GM12878 (cell line): ENCODE results near the gene SLC25A13.

Experiments
- ATF2 ChIP-seq: IDR thresholded peaks from 2 replicates; pipeline ENCODE4 v1.6.1; 2012; ENCODE audit warnings: low read length, inconsistent platforms
- BCL3 ChIP-seq: IDR thresholded peaks from 2 replicates; pipeline ENCODE4 v1.6.1; 2011; ENCODE audit warnings: borderline replicate concordance, low read depth, mild to moderate bottlenecking, moderate library complexity, low read length; ENCODE audit not compliant: insufficient read depth, poor library complexity, severe bottlenecking
- CHD1 ChIP-seq: IDR thresholded peaks from 2 replicates; pipeline ENCODE4 v1.6.1; 2012; ENCODE audit warnings: low read depth, low read length, improper control_type of control experiment
- CTCF ChIP-seq, 3 experiments: IDR thresholded peaks in 2 of 3; conservative IDR thresholded peaks in 1 of 3; 2 replicates each; pipeline ENCODE4 v1.5.1; 2011; ENCODE audit warnings: low read depth in 3 of 3, low read length in 3 of 3, mild to moderate bottlenecking in 3 of 3, control low read depth in 2 of 3, moderate library complexity in 2 of 3, inconsistent platforms in 1 of 3, mixed read lengths in 1 of 3; ENCODE audit not compliant: control insufficient read depth in 2 of 3, insufficient read depth in 1 of 3; ENCODE audit errors: extremely low read depth in 1 of 3
- EP300 ChIP-seq, 2 experiments: fragments of 150-350 bp in 1 of 2; IDR thresholded peaks; 2 replicates each; pipeline ENCODE4 v1.6.1; 2011 to 2012; ENCODE audit warnings: low read depth in 2 of 2, low read length in 2 of 2, borderline replicate concordance in 1 of 2, improper control_type of control experiment in 1 of 2, inconsistent platforms in 1 of 2; ENCODE audit not compliant: control insufficient read depth in 1 of 2
- MAX ChIP-seq: IDR thresholded peaks from 2 replicates; pipeline ENCODE4 v1.6.1; 2012; ENCODE audit warnings: low read depth, low read length, improper control_type of control experiment
- RAD21 ChIP-seq: IDR thresholded peaks from 2 replicates; pipeline ENCODE4 v1.6.1; 2011; ENCODE audit warnings: mild to moderate bottlenecking, low read depth, low read length, moderate library complexity; ENCODE audit not compliant: insufficient read depth
- SPI1 ChIP-seq: IDR thresholded peaks from 2 replicates; pipeline ENCODE4 v1.6.1; 2011; ENCODE audit warnings: low read depth, mild to moderate bottlenecking, low read length, moderate library complexity, borderline replicate concordance; ENCODE audit not compliant: insufficient read depth
- SUZ12 ChIP-seq: fragments of 200-600 bp; sonication (generic); IDR thresholded peaks from one replicate; pipeline ENCODE4 v1.6.1; 2018; ENCODE audit warnings: antibody characterized with exemption, mild to moderate bottlenecking; ENCODE audit not compliant: unreplicated experiment
- ZNF687 ChIP-seq: fragments of 450-650 bp; IDR thresholded peaks from 2 replicates; pipeline ENCODE4 v1.6.1; 2017; ENCODE audit warnings: mild to moderate bottlenecking, moderate library complexity

- TF ChIP-seq ZNF687 (no peak), RAD21 (no peak), CHD1 (no peak), SUZ12 (no peak), CTCF (IDR thresholded peaks at IDR 0.05 in 2 of 3, conservative IDR thresholded peaks at IDR 0.05 in 1 of 3; ENCODE audit: control insufficient read depth in 2 of 3, extremely low read depth in 1 of 3, insufficient read depth in 1 of 3, low read depth in 3 of 3, low read length in 3 of 3) (no peak), MAX (no peak), SPI1 (no peak), EP300 (IDR thresholded peaks at IDR 0.05; ENCODE audit: borderline replicate concordance in 1 of 2, control insufficient read depth in 1 of 2, low read depth in 2 of 2, low read length in 2 of 2) (no peak), BCL3 (no peak), ATF2 (no peak)
Observed at GRCh38 chr7:96088579-96088978, 233.3 kb downstream of the SLC25A13 start.
